OCI-LY1 (cell line): ENCODE results near the gene XIRP2.

Experiments
- CTCF ChIP-seq: fragments of 200-600 bp; sonication (generic), shearing (Covaris generic); IDR thresholded peaks from 2 replicates; pipeline ENCODE4 v1.5.1; 2017; ENCODE audit warnings: mild to moderate bottlenecking, antibody characterized with exemption, low read length, moderate library complexity, mixed read lengths
- EZH2 ChIP-seq: fragments of 200-600 bp; sonication (generic), shearing (Covaris generic); IDR thresholded peaks from 2 replicates; pipeline ENCODE4 v1.8.0; 2017; ENCODE audit warnings: borderline replicate concordance, mixed run types, mild to moderate bottlenecking, antibody characterized with exemption, low read length, moderate library complexity, mixed read lengths

- no peak for TF ChIP-seq CTCF
- no peak for TF ChIP-seq EZH2
Observed at GRCh38 chr2:166882851-166883250, 5.4 kb upstream of the XIRP2 start.
